Left lobe of liver (tissue), 2 donors: ENCODE data around the gene DNAAF5. TPM values are rescaled to one million over a fixed set of nuclear protein-coding genes. Genes with fewer than 3 reads are reported as not detected.
"Not testable (repeated sequence)": the region's sequence is repeated elsewhere in the genome, so short reads cannot be mapped to it uniquely, and the experiment has no call there.

ENCODE experiments used
- ATAC-seq: fragments of 200-7000 bp; cut with Tn5 transposase; one replicate; pipeline ENCODE4 v1.9.1; 2020; ENCODE audit warnings: mild to moderate bottlenecking, moderate library complexity
- DNase-seq: peaks from one replicate; pipeline ENCODE4 v3.0.0-alpha.2; 2020; ENCODE audit warnings: low spot score
- total RNA-seq: library from RNA; stranded (reverse); gene quantifications from one replicate; pipeline ENCODE4 v1.2.1, GENCODE V29; 2021
- donor health status: DM: no; HTN: no; CAD: no; lungs with moderate emphysema.
- donor health status: DM: no; HTN: yes; CAD: no.

The DNAAF5 gene
- total RNA-seq, 1 donor from 2014 or later = 10.0 TPM

GRCh38 chr7:801940-802381 is 75.5 kb downstream of the DNAAF5 start:
- no peak for DNase-seq
- peak; percentile 60 for ATAC-seq

GRCh38 chr7:802500-803242 is 76.2 kb downstream of the DNAAF5 start:
- ATAC-seq = no peak

GRCh38 chr7:803243-803635 is 76.7 kb downstream of the DNAAF5 start:
- ATAC-seq = no peak

More at GRCh38 chr7:802500-803242, 76.2 kb downstream of the DNAAF5 start:
- DNase-seq = no peak

GRCh38 chr7:803796-804195 is 77.3 kb downstream of the DNAAF5 start:
- ATAC-seq, DNase-seq: not testable (repeated sequence)

More at GRCh38 chr7:803243-803635, 76.7 kb downstream of the DNAAF5 start:
- DNase-seq = no peak

- DNase-seq = no peak
- ATAC-seq = peak; percentile 55
Observed at GRCh38 chr7:805261-805660, 78.8 kb downstream of the DNAAF5 start.

GRCh38 chr7:815284-816216 is 89.1 kb downstream of the DNAAF5 start:
- ATAC-seq = no peak
- no peak for DNase-seq

- DNase-seq (peak; percentile 99), ATAC-seq (peak; percentile 81)
Observed at GRCh38 chr7:816300-816750, 89.8 kb downstream of the DNAAF5 start.

- ATAC-seq = no peak
- DNase-seq = no peak
Observed at GRCh38 chr7:816751-817671, 90.5 kb downstream of the DNAAF5 start.

- no peak for DNase-seq
- ATAC-seq = no peak
Observed at GRCh38 chr7:818031-818699, 91.7 kb downstream of the DNAAF5 start.

- ATAC-seq = no peak
- DNase-seq = no peak
Observed at GRCh38 chr7:820341-820740, 93.8 kb downstream of the DNAAF5 start.

GRCh38 chr7:821688-822087 is 95.2 kb downstream of the DNAAF5 start:
- DNase-seq (no peak), ATAC-seq (peak; percentile 72)

GRCh38 chr7:822692-823276 is 96.3 kb downstream of the DNAAF5 start:
- peak; percentile 64 for DNase-seq
- peak; percentile 73 for ATAC-seq

- ATAC-seq = no peak
- no peak for DNase-seq
Observed at GRCh38 chr7:823649-824048, 97.2 kb downstream of the DNAAF5 start.

- ATAC-seq (no peak), DNase-seq (no peak)
Observed at GRCh38 chr7:824081-824480, 97.6 kb downstream of the DNAAF5 start.

GRCh38 chr7:824664-825063 is 98.2 kb downstream of the DNAAF5 start:
- DNase-seq (no peak), ATAC-seq (peak; percentile 5)

- DNase-seq (no peak), ATAC-seq (no peak)
Observed at GRCh38 chr7:825386-825785, 98.9 kb downstream of the DNAAF5 start.

- ATAC-seq = no peak
- DNase-seq = no peak
Observed at GRCh38 chr7:826230-826917, 99.9 kb downstream of the DNAAF5 start.

- DNase-seq (no peak), ATAC-seq (no peak)
Observed at GRCh38 chr7:828793-829561, 102.5 kb downstream of the DNAAF5 start.
